CD4-positive, alpha-beta T cell treated with Interleukin-17A for 1 hour (primary cell): Measurements from ENCODE around the gene DENND5A.
"Not testable (repeated sequence)": the region's sequence is repeated elsewhere in the genome, so short reads cannot be mapped to it uniquely, and the experiment has no call there.

Experiments
- DNase-seq: peaks from one replicate; pipeline ENCODE4 v3.0.0-alpha.2; 2020

The DENND5A gene

DNA sequence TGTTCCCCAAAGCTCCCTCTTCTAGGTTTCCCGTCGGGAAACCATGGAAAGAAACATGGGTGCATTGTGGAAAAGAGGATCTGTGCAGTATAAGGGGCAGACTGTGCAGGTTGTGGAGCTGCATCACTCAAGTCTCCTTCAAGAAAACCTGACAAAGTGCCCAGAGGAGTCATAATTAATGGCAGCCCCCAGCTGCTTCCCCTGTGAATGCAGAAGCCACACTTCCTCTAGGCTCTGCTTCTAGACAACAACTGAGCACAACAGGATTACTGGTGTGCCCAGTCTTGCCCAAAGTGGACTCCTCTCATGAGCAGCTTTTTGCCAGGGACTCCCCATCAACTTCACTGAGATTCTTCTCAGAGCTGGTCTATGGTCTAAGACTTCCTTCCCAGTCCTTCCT, 131.2 kb downstream of the DENND5A start:
- no peak for DNase-seq

- no peak for DNase-seq
These were observed 132.8 kb downstream of the DENND5A start for GRCh38 chr11:9132203-9132878.

- no peak for DNase-seq
These were observed 134.9 kb downstream of the DENND5A start for GRCh38 chr11:9130297-9130696.

DNA sequence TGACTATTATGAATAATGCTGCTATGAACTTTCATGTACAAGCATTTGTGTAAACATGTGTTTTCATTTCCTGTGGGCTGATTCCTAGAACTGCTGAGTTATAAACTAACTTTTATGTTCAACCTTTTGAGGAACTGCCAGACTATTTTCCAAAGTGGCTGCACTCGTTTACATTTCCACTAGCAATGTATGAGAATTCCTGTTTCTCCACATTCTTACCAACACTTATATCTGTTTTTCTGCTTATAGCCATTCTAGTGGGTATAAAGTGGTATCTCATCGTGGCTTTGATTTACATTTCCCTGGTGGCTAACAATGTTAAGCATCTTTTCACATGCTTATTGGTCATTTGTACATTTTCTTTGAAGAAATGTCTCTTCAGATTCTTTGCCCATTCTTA, 138.5 kb downstream of the DENND5A start:
- no peak for DNase-seq

- DNase-seq = no peak
These were observed 139.8 kb downstream of the DENND5A start for GRCh38 chr11:9125185-9125886.

- DNase-seq = no peak
These were observed 141.4 kb downstream of the DENND5A start for GRCh38 chr11:9123595-9124304.

DNA sequence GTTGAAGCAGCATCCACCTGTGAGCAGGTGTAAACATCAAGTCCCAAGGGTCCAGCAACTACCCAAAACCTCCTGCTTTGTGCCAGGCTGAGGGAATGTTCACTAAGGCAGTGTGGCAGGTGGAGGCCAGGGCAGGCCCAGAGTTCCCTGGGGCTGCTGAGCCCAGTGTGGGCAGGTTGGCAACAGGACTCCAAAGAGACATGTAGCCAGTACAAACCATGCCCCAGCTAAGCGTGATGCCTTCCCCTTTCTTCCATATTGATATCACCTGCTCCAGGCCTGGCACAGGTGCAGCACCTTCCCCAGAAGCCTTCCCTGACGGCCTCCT, 143.7 kb downstream of the DENND5A start:
- DNase-seq = no peak

DNA sequence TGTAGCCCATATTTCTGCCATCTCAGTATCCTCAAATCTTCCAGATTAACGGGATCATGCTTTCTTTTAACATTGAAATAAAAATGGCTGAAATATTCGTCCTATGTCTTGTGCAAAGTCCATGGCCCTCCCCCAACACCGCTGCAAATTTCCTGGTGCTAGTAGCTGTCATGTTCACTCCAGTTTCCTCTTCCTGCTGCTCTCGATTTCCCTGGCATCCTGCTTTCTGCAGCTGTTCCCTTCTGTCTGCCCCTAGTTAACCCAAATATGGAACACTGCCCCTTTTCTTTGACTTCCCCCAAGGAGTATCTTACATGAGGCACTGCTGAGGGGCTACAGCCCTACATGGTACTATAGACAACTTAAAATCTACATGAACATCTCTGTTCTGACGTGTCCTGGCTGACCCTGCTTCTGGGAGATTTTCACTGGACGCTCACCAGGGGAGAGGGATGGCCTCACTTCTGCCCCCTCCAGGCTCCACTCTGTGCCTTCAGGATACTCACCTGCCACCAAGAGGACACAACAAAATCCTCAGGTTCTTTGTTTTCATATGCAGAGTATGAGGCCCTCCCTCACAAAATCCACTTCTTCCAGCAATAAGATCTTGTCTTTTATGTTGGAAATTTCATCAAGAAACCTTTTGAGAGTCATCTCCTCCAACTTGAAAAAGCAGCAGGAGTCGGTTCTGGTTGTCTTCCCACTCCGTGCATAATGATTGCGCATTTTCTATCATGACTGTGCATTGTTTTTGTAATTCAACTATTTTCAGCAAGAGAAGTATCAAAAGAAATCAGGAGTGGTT, 144.3 kb downstream of the DENND5A start:
- DNase-seq = no peak

- no peak for DNase-seq
These were observed 146.9 kb downstream of the DENND5A start for GRCh38 chr11:9118277-9118676.

DNA sequence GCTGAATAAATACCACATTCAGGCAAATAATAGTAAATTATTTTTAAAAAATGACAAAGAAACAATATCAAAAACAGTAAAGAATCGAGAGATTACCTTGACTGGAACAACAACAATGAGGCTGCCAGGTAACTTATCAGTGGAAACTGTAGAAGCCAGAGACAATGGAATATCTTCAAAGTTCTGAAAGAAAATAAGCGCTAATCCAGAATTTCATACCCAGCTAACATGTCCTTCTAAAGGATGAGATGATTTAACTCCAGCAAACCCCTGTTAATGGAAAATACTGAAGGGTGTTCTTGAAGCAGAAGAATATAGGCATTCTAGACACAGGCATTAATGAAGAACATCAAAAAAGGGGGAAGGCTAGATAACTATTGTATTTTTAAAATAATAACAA, 153.1 kb downstream of the DENND5A start:
- no peak for DNase-seq

DNA sequence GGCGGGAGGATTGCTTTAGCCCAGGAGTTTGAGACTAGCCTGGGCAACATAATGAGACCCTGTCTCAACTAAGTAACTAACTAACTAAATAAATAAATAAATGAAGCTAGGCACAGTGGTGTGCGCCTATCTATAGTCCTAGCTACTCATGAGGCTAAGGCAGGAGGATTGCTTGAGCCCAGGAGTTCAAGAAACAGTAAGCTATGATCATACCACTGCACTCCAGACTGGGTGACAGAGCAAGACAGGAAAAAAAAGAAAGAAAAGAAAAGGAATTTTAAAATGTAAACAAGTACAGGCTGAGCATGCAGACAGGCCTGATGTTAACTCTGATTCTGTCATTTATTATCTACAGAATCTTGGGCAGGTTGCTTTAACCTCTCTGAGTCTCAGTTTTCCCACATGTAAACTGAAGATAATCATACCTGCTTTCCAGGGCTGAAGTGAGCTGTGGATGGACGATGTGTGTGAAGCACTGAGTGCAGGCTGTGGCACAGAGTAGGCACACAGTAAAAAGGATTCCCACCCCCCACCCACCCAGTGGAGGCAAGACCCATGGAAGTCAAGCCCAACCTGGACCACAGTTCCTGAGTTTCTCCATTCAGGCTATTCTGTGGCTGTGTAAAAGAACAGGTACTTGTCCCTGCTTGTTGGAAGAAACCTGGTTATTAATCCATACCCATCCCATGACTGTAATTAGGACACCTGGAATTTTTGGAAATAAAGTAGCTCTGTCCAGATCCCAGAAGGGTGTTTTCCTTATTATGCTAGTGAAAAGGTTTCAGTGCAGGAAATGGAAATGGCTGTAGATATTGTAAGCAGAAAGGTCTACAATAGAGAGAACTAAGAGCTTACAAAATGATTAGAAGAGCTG, 155.1 kb downstream of the DENND5A start:
- DNase-seq = no peak

DNA sequence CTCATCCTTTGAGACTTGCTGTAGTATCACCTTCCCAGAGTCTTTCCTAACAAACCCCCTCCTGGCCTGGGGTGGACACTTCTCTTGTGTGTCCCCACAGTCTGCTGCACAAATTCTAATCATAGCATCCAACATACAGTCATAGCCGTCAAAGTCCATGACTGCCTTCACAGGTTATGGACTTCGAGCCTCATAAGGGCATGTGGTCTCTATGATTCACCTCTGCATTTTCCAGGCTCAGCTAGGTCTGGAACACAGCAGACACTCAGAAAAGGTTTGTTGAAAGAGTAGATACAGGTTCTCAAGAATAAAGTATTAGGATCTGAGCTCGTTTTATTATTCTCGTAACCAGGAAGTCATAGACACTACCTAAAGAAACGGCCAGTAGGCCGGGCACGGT, 160.6 kb downstream of the DENND5A start:
- no peak for DNase-seq

- no peak for DNase-seq
These were observed 161.4 kb downstream of the DENND5A start for GRCh38 chr11:9103542-9104276.

- no peak for DNase-seq
These were observed 165.5 kb downstream of the DENND5A start for GRCh38 chr11:9099617-9100016.

DNA sequence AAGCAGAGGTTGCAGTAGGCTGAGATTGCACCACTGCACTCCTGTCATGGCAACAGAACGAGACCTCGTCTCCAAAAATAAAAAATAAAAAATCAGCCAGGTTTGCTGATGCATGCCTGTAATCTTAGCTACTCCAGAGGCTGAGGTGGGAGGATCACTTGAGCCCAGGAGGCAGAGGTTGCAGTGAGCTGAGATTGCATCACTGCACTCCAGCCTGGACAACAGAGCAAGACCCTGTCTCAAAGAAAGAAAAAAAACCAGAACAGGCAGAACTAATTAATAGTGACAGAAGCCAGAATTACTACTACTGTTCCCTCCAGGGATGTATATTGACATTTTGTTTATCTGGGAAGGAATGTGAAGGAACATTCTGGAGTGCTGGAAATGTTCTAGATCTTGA, 166.7 kb downstream of the DENND5A start:
- not testable (repeated sequence) for DNase-seq

GRCh38 chr11:9097186-9097943, 167.8 kb downstream of the DENND5A start:
- DNase-seq = not testable (repeated sequence)

- DNase-seq = no peak
These were observed 168.7 kb downstream of the DENND5A start for GRCh38 chr11:9096427-9096826.

DNA sequence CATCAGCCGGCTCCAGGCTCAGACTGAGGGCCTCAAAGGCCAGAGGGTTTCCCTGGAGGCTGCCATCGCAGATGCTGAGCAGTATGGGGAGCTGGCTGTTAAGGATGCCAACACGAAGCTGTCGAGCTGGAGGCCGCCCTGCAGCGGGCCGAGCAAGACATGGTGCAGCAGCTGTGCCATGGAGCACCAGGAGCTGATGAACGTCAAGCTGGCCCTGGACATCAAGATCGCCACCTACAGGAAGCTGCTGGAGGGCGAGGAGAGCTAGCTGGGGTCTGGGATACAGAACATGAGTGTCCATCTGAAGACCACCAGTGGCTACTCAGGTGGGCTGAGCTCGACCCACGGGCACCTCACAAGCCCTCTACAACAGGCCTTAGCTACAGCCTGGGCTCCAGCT, 169.7 kb downstream of the DENND5A start:
- DNase-seq = no peak

- no peak for DNase-seq
These were observed 170.7 kb downstream of the DENND5A start for GRCh38 chr11:9094420-9094819.

DNA sequence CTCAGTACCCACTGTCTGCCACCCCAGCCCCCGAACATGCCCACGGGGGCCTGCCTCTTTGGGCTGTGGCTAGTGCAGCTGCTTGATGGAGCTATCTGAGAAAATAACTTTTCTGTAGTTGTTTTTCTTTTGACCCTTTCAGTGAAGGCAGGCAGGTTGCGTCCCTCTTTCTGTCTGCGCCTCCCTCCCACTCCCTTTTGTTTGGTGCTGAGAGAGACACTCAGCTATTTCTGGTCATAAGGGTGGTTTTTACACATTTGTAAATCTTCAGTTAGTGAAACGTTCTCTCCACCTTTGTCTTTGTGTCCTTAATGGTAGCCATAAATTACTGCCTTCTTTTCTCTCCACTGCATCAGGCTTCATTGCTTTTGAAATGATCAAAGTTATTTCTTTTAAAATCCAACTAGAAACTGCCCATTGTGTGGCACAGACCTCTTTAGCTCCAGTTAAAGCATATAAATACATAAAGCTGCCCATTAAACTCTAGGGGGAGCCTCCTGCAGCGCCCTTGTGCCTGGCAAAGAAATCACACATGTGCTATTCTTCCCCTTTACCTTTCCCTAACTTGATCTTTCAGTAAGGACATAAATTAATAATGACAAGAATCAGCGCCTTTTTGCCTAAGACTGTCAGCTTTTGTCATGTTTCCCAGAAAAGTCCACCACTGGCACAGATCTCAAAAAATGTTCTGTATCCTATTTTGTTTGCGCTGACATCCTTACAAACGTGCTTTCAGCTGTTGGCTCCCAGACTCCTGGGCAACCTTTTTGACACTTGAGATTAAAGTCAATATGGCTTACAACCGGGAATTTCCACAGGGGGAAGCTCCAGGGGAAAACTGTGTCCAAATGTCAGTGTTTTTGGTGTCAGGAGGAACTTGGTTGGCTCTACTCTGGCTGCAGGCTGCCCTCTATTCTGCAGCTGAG, 172.0 kb downstream of the DENND5A start:
- DNase-seq = no peak
